ENCODE results near the gene ATG9B. TPM values are rescaled to one million over a fixed set of nuclear protein-coding genes. Genes with fewer than 3 reads are reported as not detected.

ATG9B gene
- total and polyA plus RNA-seq, 9 of the 15 experiments (the other 6 are each of a cell fraction or from before 2014, with no cell fraction given), result 0.29 to 8.0 (median 2.1) TPM

GRCh38 chr7:150983893-150984368 lies 40.4 kb downstream of the ATG9B start (continued):
- TF ChIP-seq, protein P1, sequence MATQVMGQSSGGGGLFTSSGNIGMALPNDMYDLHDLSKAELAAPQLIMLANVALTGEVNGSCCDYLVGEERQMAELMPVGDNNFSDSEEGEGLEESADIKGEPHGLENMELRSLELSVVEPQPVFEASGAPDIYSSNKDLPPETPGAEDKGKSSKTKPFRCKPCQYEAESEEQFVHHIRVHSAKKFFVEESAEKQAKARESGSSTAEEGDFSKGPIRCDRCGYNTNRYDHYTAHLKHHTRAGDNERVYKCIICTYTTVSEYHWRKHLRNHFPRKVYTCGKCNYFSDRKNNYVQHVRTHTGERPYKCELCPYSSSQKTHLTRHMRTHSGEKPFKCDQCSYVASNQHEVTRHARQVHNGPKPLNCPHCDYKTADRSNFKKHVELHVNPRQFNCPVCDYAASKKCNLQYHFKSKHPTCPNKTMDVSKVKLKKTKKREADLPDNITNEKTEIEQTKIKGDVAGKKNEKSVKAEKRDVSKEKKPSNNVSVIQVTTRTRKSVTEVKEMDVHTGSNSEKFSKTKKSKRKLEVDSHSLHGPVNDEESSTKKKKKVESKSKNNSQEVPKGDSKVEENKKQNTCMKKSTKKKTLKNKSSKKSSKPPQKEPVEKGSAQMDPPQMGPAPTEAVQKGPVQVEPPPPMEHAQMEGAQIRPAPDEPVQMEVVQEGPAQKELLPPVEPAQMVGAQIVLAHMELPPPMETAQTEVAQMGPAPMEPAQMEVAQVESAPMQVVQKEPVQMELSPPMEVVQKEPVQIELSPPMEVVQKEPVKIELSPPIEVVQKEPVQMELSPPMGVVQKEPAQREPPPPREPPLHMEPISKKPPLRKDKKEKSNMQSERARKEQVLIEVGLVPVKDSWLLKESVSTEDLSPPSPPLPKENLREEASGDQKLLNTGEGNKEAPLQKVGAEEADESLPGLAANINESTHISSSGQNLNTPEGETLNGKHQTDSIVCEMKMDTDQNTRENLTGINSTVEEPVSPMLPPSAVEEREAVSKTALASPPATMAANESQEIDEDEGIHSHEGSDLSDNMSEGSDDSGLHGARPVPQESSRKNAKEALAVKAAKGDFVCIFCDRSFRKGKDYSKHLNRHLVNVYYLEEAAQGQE (IDR thresholded peaks at IDR 0.05; ENCODE audit: borderline replicate concordance), result peak; percentile 100
- TF ChIP-seq, protein P1 (CRISPR knock-in tag; IDR thresholded peaks at IDR 0.05; ENCODE audit: low read depth), result peak; percentile 99
- TF ChIP-seq PML (IDR thresholded peaks at IDR 0.05; ENCODE audit: low read length) (no peak), SMARCB1 (IDR thresholded peaks at IDR 0.05; ENCODE audit: insufficient read length, low read depth) (no peak), ZNF584 (CRISPR knock-in tag; IDR thresholded peaks at IDR 0.05; ENCODE audit: low read depth) (peak; percentile 27; the same call in 1 of the 2 replicates), LEF1 (IDR thresholded peaks at IDR 0.05) (no peak), NFRKB (IDR thresholded peaks at IDR 0.05; ENCODE audit: low read depth) (no peak), NFE2L1 (tag; IDR thresholded peaks at IDR 0.05; ENCODE audit: borderline replicate concordance, low read depth) (no peak), TGIF2 (CRISPR knock-in tag; IDR thresholded peaks at IDR 0.05) (0 out of 2 replicates have a peak, but pooled peaks have one; percentile 53), TOE1 (IDR thresholded peaks at IDR 0.05; ENCODE audit: borderline replicate concordance) (no peak), TOE1 (CRISPR knock-in tag; IDR thresholded peaks at IDR 0.05; ENCODE audit: borderline replicate concordance, low read depth) (0 out of 2 replicates have a peak, but pooled peaks have one; percentile 68), MAFK (IDR thresholded peaks at IDR 0.05; ENCODE audit: low read length) (peak; percentile 65), DLX4 (CRISPR knock-in tag; IDR thresholded peaks at IDR 0.05) (no peak), MEF2D (tag; conservative IDR thresholded peaks at IDR 0.05; ENCODE audit: low read depth) (no peak), TEAD1 (CRISPR knock-in tag; IDR thresholded peaks at IDR 0.05) (0 out of 4 replicates have a peak, but pooled peaks have one; percentile 17 to 66), XRCC5 (IDR thresholded peaks at IDR 0.05; ENCODE audit: low read depth, low read length) (peak; percentile 77; the same call in 1 of the 2 replicates), CBX3 (IDR thresholded peaks at IDR 0.05; ENCODE audit: borderline replicate concordance in 1 of 2, low read length in 2 of 2) (peak in 1 of 2 experiments; percentile 72; a peak in 1 of 3 replicates)
- TF ChIP-seq, protein P2, sequence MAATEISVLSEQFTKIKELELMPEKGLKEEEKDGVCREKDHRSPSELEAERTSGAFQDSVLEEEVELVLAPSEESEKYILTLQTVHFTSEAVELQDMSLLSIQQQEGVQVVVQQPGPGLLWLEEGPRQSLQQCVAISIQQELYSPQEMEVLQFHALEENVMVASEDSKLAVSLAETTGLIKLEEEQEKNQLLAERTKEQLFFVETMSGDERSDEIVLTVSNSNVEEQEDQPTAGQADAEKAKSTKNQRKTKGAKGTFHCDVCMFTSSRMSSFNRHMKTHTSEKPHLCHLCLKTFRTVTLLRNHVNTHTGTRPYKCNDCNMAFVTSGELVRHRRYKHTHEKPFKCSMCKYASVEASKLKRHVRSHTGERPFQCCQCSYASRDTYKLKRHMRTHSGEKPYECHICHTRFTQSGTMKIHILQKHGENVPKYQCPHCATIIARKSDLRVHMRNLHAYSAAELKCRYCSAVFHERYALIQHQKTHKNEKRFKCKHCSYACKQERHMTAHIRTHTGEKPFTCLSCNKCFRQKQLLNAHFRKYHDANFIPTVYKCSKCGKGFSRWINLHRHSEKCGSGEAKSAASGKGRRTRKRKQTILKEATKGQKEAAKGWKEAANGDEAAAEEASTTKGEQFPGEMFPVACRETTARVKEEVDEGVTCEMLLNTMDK (IDR thresholded peaks at IDR 0.05; ENCODE audit: borderline replicate concordance, insufficient read depth, low read depth, low read length, poor library complexity, severe bottlenecking), result no peak
